Suprapubic skin (tissue), 4 donors: ENCODE measurements around the gene OR2T2.

Experiments
- CTCF ChIP-seq, 2 donors: fragments of 200-600 bp in 1 of 2; fragments of 450-650 bp in 1 of 2; sonication (generic) in 1 of 2; IDR thresholded peaks; one replicate each; pipeline ENCODE4 v1.5.1; 2016 to 2019; ENCODE audit warnings: antibody characterized with exemption in 2 of 2, mild to moderate bottlenecking in 1 of 2, moderate library complexity in 1 of 2
- EP300 ChIP-seq: sonication (generic); formaldehyde crosslinking; IDR thresholded peaks from one replicate; pipeline ENCODE4 v1.6.1; 2017; ENCODE audit warnings: antibody characterized with exemption
- POLR2A ChIP-seq, 2 donors: fragments of 450-650 bp; IDR thresholded peaks; one replicate each; pipeline ENCODE4 v1.6.1; 2017; ENCODE audit warnings: antibody characterized with exemption in 2 of 2, mild to moderate bottlenecking in 2 of 2, moderate library complexity in 2 of 2
- POLR2AphosphoS5 ChIP-seq, 3 donors: sonication (generic); formaldehyde crosslinking; IDR thresholded peaks; one replicate each; pipeline ENCODE4 v1.6.1; 2017; ENCODE audit warnings: antibody characterized with exemption in 3 of 3

GRCh38 chr1:248406721-248407692 is 38.4 kb upstream of the OR2T2 start:
- TF ChIP-seq CTCF (IDR thresholded peaks at IDR 0.05): no peak
- TF ChIP-seq POLR2A (IDR thresholded peaks at IDR 0.05): no peak
- TF ChIP-seq EP300: no peak
- TF ChIP-seq POLR2AphosphoS5 (IDR thresholded peaks at IDR 0.05): no peak
